Fibroblast of skin of left quadriceps (primary cell): ENCODE data around the gene OR51F2.
A peak's percentile ranks its signal among the peaks of the same experiment; 100 is the strongest.
"Not testable (repeated sequence)": the region's sequence is repeated elsewhere in the genome, so short reads cannot be mapped to it uniquely, and the experiment has no call there.

Source experiments
- DNase-seq, 2 experiments: peaks; one replicate each; pipeline ENCODE4 v3.0.0-alpha.2; 2013; ENCODE audit warnings: low read depth in 2 of 2

The OR51F2 gene

GRCh38 chr11:4821021-4821420, at the start of gene OR51F2:
Gene OR51F2 (plus strand): TSS chr11:4821321. CDS start chr11:4821422, 101 bp downstream.
- no peak for DNase-seq

- no peak for DNase-seq
These were observed 38.7 kb upstream of the OR51F2 start for GRCh38 chr11:4782454-4782853.

- DNase-seq, result no peak
These were observed 23.9 kb upstream of the OR51F2 start for GRCh38 chr11:4797206-4797605.

GRCh38 chr11:4798427-4799183, 22.5 kb upstream of the OR51F2 start:
- no peak for DNase-seq

- DNase-seq, result not testable (repeated sequence)
These were observed 19.8 kb upstream of the OR51F2 start for GRCh38 chr11:4801316-4801715.

- DNase-seq, result no peak
These were observed 16.8 kb upstream of the OR51F2 start, which contains the start of gene OR52R1 for GRCh38 chr11:4804280-4804679. Gene OR52R1 (minus strand): TSS chr11:4804380. CDS start chr11:4804380, 0 bp downstream.

- DNase-seq, result no peak
These were observed 12.6 kb upstream of the OR51F2 start for GRCh38 chr11:4808476-4808875.

GRCh38 chr11:4809246-4809645, 11.9 kb upstream of the OR51F2 start:
- DNase-seq, result no peak

- DNase-seq, result no peak
These were observed 4.0 kb downstream of the OR51F2 start for GRCh38 chr11:4825132-4825531.

- peak; percentile 0 to 1 for DNase-seq
These were observed 5.3 kb downstream of the OR51F2 start for GRCh38 chr11:4826425-4826824.

- no peak for DNase-seq
These were observed 9.2 kb downstream of the OR51F2 start for GRCh38 chr11:4830346-4830745.

GRCh38 chr11:4830909-4831308, 9.8 kb downstream of the OR51F2 start:
- DNase-seq, result no peak

- no peak for DNase-seq
These were observed 18.9 kb downstream of the OR51F2 start for GRCh38 chr11:4839851-4840549.

- DNase-seq, result no peak
These were observed 27.9 kb downstream of the OR51F2 start, which contains the start of gene OR51S1 for GRCh38 chr11:4848908-4849532. Gene OR51S1 (minus strand): TSS chr11:4849208. CDS start chr11:4849208, 0 bp downstream.

GRCh38 chr11:4851033-4851432, 29.9 kb downstream of the OR51F2 start:
- DNase-seq, result no peak

- not testable (repeated sequence) for DNase-seq
These were observed 33.2 kb downstream of the OR51F2 start for GRCh38 chr11:4854286-4854685.

- no peak for DNase-seq
These were observed 41.5 kb downstream of the OR51F2 start for GRCh38 chr11:4862447-4863236.

GRCh38 chr11:4863876-4864275, 42.8 kb downstream of the OR51F2 start:
- no peak for DNase-seq

GRCh38 chr11:4865855-4866254, 44.7 kb downstream of the OR51F2 start:
- DNase-seq, result no peak
